Measurements from ENCODE around the gene MYH9. TPM values are rescaled to one million over a fixed set of nuclear protein-coding genes. Genes with fewer than 3 reads are reported as not detected.

Gene MYH9
- total and polyA plus RNA-seq, 2 donors (not counting 1 experiment from before 2014, with no cell fraction given) = 108 to 554 TPM

DNA sequence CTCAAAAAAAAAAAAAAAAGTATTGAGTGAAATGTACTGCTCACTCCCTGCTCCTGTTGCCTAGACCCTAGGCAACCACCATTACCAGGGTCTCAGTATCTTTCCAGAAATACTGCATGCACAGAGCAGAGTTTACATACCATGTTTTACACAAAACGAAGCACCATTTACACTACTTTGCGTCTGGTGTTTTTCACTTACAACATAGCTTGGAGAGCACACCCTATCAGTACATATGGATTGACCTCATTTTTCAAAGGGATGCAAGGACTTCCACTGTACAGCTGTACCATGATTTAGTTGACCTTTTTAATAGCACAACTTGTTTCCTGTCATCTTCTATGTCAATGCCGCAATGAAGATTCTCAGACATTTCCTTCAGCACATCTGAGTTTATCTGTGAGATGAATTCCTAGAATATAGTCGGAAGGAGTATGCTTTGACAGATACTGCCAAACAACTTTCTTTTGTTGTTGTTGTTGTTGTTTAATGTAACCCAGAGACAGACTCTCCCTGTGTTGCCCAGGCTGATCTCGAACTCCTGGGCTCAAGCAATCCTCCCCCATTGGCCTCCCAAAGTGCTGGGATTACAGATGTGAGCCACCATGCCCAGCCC lies 6.1 kb downstream of the MYH9 start:
- H3K4me3 Mint-ChIP-seq = peak overlapping the region; percentile 70
- H3K27me3 Mint-ChIP-seq = no peaks in the 10 kb centered on the region
- Histone ChIP-seq H3K9ac (ENCODE audit: low read length) (no peak overlapping the region), H3K79me2 (ENCODE audit: control insufficient read depth, insufficient read depth, low read length) (peaks cover 99% of the 10 kb centered on the region), H3K4me1 (ENCODE audit: control insufficient read depth in 2 of 2, insufficient read depth in 2 of 2, low read length in 2 of 2) (peaks cover 91 to 98% of the 10 kb centered on the region in 2 donors), H4K20me1 (ENCODE audit: control insufficient read depth, insufficient read depth, low read length, poor library complexity, severe bottlenecking) (peaks cover 51% of the 10 kb centered on the region), H3K27ac (ENCODE audit: low read length in 2 of 2) (peak overlapping the region; percentile 88 to 90), H2AFZ (ENCODE audit: insufficient read depth, low read depth, low read length, poor library complexity, severe bottlenecking) (no peak overlapping the region), H3K9me3 (ENCODE audit: control extremely low read depth in 1 of 3, control insufficient read depth in 2 of 3, insufficient read depth in 1 of 3, low read length in 2 of 3) (no peaks in the 10 kb centered on the region), H3K36me3 (replicated peaks in 1 of 2; ENCODE audit: control extremely low read depth in 1 of 2, control insufficient read depth in 1 of 2, extremely low read depth in 1 of 2, insufficient read depth in 2 of 2, low read length in 1 of 2) (peaks cover 2 to 25% of the 10 kb centered on the region in 2 experiments), H3K27me3 (replicated peaks in 1 of 4; ENCODE audit: control extremely low read depth in 1 of 4, control insufficient read depth in 3 of 4, insufficient read depth in 4 of 4, low read length in 3 of 4) (no peaks in the 10 kb centered on the region), H3K4me2 (replicated peaks; ENCODE audit: low read depth, low read length, poor library complexity, severe bottlenecking) (peak overlapping the region; percentile 76), H3K4me3 (ENCODE audit: control extremely low read depth in 1 of 5, extremely low read depth in 1 of 5, insufficient read depth in 1 of 5, low read depth in 2 of 5, low read length in 4 of 5) (no peak overlapping the region)
- peaks cover 87% of the 10 kb centered on the region for H3K4me1 Mint-ChIP-seq
- DNase-seq = no peak
- no peaks in the 10 kb centered on the region for H3K9me3 Mint-ChIP-seq (ENCODE audit: insufficient read depth)
- TF ChIP-seq, protein P1, sequence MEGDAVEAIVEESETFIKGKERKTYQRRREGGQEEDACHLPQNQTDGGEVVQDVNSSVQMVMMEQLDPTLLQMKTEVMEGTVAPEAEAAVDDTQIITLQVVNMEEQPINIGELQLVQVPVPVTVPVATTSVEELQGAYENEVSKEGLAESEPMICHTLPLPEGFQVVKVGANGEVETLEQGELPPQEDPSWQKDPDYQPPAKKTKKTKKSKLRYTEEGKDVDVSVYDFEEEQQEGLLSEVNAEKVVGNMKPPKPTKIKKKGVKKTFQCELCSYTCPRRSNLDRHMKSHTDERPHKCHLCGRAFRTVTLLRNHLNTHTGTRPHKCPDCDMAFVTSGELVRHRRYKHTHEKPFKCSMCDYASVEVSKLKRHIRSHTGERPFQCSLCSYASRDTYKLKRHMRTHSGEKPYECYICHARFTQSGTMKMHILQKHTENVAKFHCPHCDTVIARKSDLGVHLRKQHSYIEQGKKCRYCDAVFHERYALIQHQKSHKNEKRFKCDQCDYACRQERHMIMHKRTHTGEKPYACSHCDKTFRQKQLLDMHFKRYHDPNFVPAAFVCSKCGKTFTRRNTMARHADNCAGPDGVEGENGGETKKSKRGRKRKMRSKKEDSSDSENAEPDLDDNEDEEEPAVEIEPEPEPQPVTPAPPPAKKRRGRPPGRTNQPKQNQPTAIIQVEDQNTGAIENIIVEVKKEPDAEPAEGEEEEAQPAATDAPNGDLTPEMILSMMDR (IDR thresholded peaks at IDR 0.05) = no peak
- TF ChIP-seq EZH2 (IDR thresholded peaks at IDR 0.05; ENCODE audit: borderline replicate concordance, insufficient read depth, low read depth, low read length, poor library complexity, severe bottlenecking) = no peak
- H3K27ac Mint-ChIP-seq = peak overlapping the region; percentile 87
- intact Hi-C loops (cut with micrococcal nuclease) = no loop called here
- ATAC-seq (ENCODE audit: low read depth) = no peak
- POLR2A ChIA-PET = interaction anchor here (0.7 kb wide), 2 partner anchors 19 to 1569 kb away, joined by 4 to 5 read pairs; no protein-coding TSS in a partner anchor
- 68% methylated on average over 3 of the region's 5 CpGs for WGBS (ENCODE audit: insufficient coverage)
- CTCF ChIA-PET = interaction anchor here (0.6 to 2.5 kb wide), 4 partner anchors 10 to 1262 kb away, joined by 3 to 6 read pairs (median 5); no protein-coding TSS in a partner anchor
